ENCODE measurements around the gene ABCG5. TPM values are rescaled to one million over a fixed set of nuclear protein-coding genes. Genes with fewer than 3 reads are reported as not detected.
A peak's percentile ranks its signal among the peaks of the same experiment; 100 is the strongest.

Gene ABCG5
- total RNA-seq, 2 donors from 2014 or later, result not detected

GRCh38 chr2:43872151-43872550 is 33.5 kb upstream of the ABCG5 start:
- Histone ChIP-seq H3K27ac (no peak overlapping the region), H3K4me1 (no peaks in the 10 kb centered on the region), H3K4me3 (no peak overlapping the region), H3K36me3 (no peaks in the 10 kb centered on the region), H3K27me3 (no peaks in the 10 kb centered on the region), H3K9me3 (no peaks in the 10 kb centered on the region)
- no peak for DNase-seq (ENCODE audit: low spot score)
- no peak for TF ChIP-seq CTCF (IDR thresholded peaks at IDR 0.05)

GRCh38 chr2:43855292-43855691 is 16.7 kb upstream of the ABCG5 start:
- Histone ChIP-seq H3K36me3 (no peaks in the 10 kb centered on the region), H3K27me3 (no peaks in the 10 kb centered on the region), H3K4me1 (no peaks in the 10 kb centered on the region), H3K4me3 (no peak overlapping the region), H3K9me3 (no peaks in the 10 kb centered on the region), H3K27ac (no peak overlapping the region)
- TF ChIP-seq CTCF (IDR thresholded peaks at IDR 0.05), result no peak
- DNase-seq (ENCODE audit: low spot score), result no peak

GRCh38 chr2:43854671-43855070 is 16.0 kb upstream of the ABCG5 start:
- no peak overlapping the region for H3K4me3 ChIP-seq
- H3K27me3 ChIP-seq, result no peaks in the 10 kb centered on the region
- H3K4me1 ChIP-seq, result no peaks in the 10 kb centered on the region
- peak; percentile 36 for DNase-seq (ENCODE audit: low spot score)
- H3K27ac ChIP-seq, result no peak overlapping the region
- TF ChIP-seq CTCF (IDR thresholded peaks at IDR 0.05), result no peak
- H3K36me3 ChIP-seq, result no peaks in the 10 kb centered on the region
- no peaks in the 10 kb centered on the region for H3K9me3 ChIP-seq

- no peak overlapping the region for H3K4me3 ChIP-seq
- TF ChIP-seq CTCF (IDR thresholded peaks at IDR 0.05), result no peak
- H3K9me3 ChIP-seq, result no peaks in the 10 kb centered on the region
- H3K4me1 ChIP-seq, result no peaks in the 10 kb centered on the region
- peak; percentile 42 for DNase-seq (ENCODE audit: low spot score)
- no peak overlapping the region for H3K27ac ChIP-seq
- no peaks in the 10 kb centered on the region for H3K36me3 ChIP-seq
- H3K27me3 ChIP-seq, result no peaks in the 10 kb centered on the region
Observed at GRCh38 chr2:43853141-43854081, 14.8 kb upstream of the ABCG5 start.

GRCh38 chr2:43852196-43852730 is 13.6 kb upstream of the ABCG5 start:
- TF ChIP-seq CTCF (IDR thresholded peaks at IDR 0.05), result no peak
- H3K4me1 ChIP-seq, result no peaks in the 10 kb centered on the region
- H3K27me3 ChIP-seq, result no peaks in the 10 kb centered on the region
- no peak overlapping the region for H3K4me3 ChIP-seq
- H3K27ac ChIP-seq, result no peak overlapping the region
- H3K9me3 ChIP-seq, result no peaks in the 10 kb centered on the region
- no peaks in the 10 kb centered on the region for H3K36me3 ChIP-seq
- DNase-seq (ENCODE audit: low spot score), result peak; percentile 42

Data from right atrium auricular region (tissue), 2 donors.